NT2/D1 (cell line): ENCODE results near the gene CRAMP1.

ENCODE experiments used
- DNase-seq: peaks from one replicate; pipeline ENCODE4 v3.0.0-alpha.2; 2011; ENCODE audit warnings: low read depth, low spot score
- H3K27me3 ChIP-seq: 2 replicates; pipeline ENCODE4 v1.6.0; 2011; ENCODE audit warnings: mild to moderate bottlenecking; ENCODE audit not compliant: insufficient read length, insufficient read depth
- H3K36me3 ChIP-seq: 2 replicates; pipeline ENCODE4 v1.6.1; 2011; ENCODE audit warnings: mild to moderate bottlenecking, low read length, mixed read lengths; ENCODE audit not compliant: insufficient read depth, insufficient read length
- H3K4me1 ChIP-seq: 2 replicates; pipeline ENCODE4 v1.5.1; 2011; ENCODE audit not compliant: insufficient read depth, insufficient read length
- H3K4me3 ChIP-seq: 2 replicates; pipeline ENCODE4 v1.5.1; 2011; ENCODE audit warnings: low read depth; ENCODE audit not compliant: insufficient read length
- H3K9ac ChIP-seq: 2 replicates; pipeline ENCODE4 v1.6.0; 2011; ENCODE audit warnings: low read depth; ENCODE audit not compliant: insufficient read length
- H3K9me3 ChIP-seq: 2 replicates; pipeline ENCODE4 v1.5.1; 2011; ENCODE audit warnings: mild to moderate bottlenecking, low read length; ENCODE audit not compliant: insufficient read depth
- SUZ12 ChIP-seq: IDR thresholded peaks from 2 replicates; pipeline ENCODE4 v1.6.1; 2011; ENCODE audit not compliant: insufficient read length, insufficient read depth; ENCODE audit errors: extremely low read depth
- YY1 ChIP-seq: IDR thresholded peaks from 2 replicates; pipeline ENCODE4 v1.6.1; 2011; ENCODE audit not compliant: insufficient read length, insufficient read depth
- ZNF274 ChIP-seq: IDR thresholded peaks from 2 replicates; pipeline ENCODE4 v1.6.1; 2011; ENCODE audit warnings: mild to moderate bottlenecking, low read depth, low read length

CRAMP1 gene

DNA sequence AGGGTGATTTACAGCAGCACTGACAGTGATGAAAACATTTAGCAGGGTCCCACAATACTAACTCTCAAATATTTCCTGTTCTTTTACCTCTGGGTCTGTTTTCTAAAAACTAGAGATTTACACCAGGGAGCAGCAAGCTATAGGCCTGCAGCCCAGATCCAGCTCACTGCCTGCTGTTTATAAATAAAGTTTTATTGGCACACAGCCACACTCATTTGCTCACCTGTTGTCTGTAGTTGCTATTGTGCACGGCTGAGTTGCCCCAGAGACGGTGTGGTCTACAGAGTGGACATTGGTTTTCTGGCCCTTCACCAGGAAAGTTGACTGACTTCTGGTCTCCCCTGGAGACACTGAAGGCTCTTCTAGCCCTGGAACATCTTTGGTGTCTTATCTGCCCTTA, 49.7 kb downstream of the CRAMP1 start:
- H3K4me3 ChIP-seq, result no peak overlapping the region
- TF ChIP-seq ZNF274 (no peak), YY1 (no peak), SUZ12 (no peak)
- H3K9ac ChIP-seq, result no peak overlapping the region
- peaks cover 87% of the 10 kb centered on the region for H3K36me3 ChIP-seq
- no peak for DNase-seq
- no peaks in the 10 kb centered on the region for H3K9me3 ChIP-seq
- no peaks in the 10 kb centered on the region for H3K4me1 ChIP-seq
- H3K27me3 ChIP-seq, result no peaks in the 10 kb centered on the region

DNA sequence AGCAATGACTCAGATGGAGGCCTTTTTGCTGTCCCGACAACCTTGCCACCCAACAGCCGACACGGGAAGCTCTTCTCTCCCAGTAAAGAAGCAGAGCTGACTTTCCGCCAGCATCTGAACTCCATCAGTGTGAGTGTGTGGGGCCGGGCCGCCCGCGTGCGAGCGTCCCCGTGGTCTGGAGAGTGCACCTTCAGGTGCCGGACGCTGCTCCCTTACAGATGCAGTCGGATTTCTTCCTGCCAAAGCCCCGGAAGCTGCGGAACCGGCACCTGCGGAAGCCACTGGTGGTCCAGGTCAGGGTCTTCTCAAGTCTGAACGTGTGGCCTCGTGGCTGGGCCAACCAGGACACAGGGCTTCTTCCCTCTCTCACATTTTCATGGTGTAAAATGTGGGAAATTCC, 50.4 kb downstream of the CRAMP1 start:
- no peaks in the 10 kb centered on the region for H3K27me3 ChIP-seq
- no peaks in the 10 kb centered on the region for H3K9me3 ChIP-seq
- no peak for DNase-seq
- H3K4me1 ChIP-seq, result no peaks in the 10 kb centered on the region
- no peak overlapping the region for H3K9ac ChIP-seq
- TF ChIP-seq YY1, result no peak
- TF ChIP-seq SUZ12, result no peak
- TF ChIP-seq ZNF274, result no peak
- no peak overlapping the region for H3K4me3 ChIP-seq
- peaks cover 87% of the 10 kb centered on the region for H3K36me3 ChIP-seq

DNA sequence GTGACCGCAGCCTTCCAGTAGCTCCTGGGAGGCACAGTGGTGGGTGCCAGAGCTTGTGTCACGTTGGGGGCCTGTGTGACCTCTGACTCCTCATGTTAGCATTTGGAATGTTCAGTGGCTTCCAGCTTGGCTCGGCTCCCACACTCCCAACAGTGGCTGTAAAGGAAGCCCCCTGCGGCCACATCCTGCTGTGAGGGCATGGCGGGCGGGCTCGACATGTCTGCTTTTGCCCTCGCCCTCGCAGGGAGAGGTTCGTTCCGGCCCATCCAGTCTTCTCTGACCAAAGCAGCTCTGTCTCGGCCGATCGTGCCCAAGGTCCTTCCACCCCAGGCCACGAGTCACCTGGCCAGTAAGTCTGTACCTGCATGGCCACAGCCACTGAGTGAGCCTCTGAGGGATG, 53.7 kb downstream of the CRAMP1 start:
- peaks cover 90% of the 10 kb centered on the region for H3K36me3 ChIP-seq

DNA sequence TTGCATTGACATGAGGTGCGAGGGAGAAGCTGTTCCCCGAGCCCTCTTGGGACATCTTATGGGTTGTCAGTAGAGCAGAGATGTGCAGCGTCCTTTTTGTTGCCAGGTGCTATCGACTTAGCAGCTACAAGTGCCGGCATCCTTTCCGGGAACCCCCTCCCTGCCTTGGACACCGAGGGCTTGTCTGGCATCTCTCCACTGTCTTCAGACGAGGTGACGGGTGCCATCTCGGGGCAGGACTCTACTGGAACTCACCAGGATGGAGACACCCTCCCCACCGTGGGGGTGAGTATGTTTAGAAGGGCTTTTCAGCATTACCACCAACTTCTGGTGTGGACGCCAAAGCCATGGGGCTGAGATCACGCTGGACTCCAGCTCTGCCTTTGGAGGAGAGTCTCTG, 54.2 kb downstream of the CRAMP1 start:
- Histone ChIP-seq H3K4me1 (no peaks in the 10 kb centered on the region), H3K27me3 (no peaks in the 10 kb centered on the region), H3K36me3 (peaks cover 93% of the 10 kb centered on the region), H3K9me3 (no peaks in the 10 kb centered on the region), H3K9ac (no peak overlapping the region), H3K4me3 (no peak overlapping the region)
- TF ChIP-seq SUZ12, result no peak
- no peak for TF ChIP-seq ZNF274
- no peak for TF ChIP-seq YY1
- no peak for DNase-seq

More for the DNA sequence above, 53.7 kb downstream of the CRAMP1 start:
- Histone ChIP-seq H3K9ac (no peak overlapping the region), H3K27me3 (no peaks in the 10 kb centered on the region), H3K9me3 (no peaks in the 10 kb centered on the region), H3K4me3 (no peak overlapping the region), H3K4me1 (no peaks in the 10 kb centered on the region)
- no peak for DNase-seq
- TF ChIP-seq SUZ12 (no peak), YY1 (no peak), ZNF274 (no peak)

DNA sequence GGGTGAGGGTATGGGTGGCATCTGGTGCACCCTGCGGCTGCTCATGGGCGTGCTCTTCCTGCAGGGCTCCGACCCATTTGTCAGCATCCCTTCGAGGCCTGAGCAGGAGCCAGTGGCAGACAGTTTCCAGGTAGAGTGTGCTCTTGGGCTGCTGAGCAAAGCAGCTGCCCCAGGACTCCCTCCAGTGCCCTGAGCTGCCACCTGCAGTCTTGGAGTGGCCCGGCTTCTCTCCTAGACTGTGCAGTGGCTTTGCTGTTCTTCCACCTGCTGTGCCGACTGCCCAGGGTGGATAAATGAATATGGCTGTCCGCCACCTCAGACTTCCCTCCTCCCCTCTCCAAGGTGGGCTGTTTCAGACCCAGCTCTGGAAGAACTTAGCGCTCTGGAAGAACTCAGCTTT, 55.1 kb downstream of the CRAMP1 start:
- H3K4me1 ChIP-seq, result no peaks in the 10 kb centered on the region
- H3K9me3 ChIP-seq, result no peaks in the 10 kb centered on the region
- H3K4me3 ChIP-seq, result no peak overlapping the region
- TF ChIP-seq SUZ12 (no peak), YY1 (no peak), ZNF274 (no peak)
- peaks cover 95% of the 10 kb centered on the region for H3K36me3 ChIP-seq
- H3K27me3 ChIP-seq, result no peaks in the 10 kb centered on the region
- DNase-seq, result no peak
- H3K9ac ChIP-seq, result no peak overlapping the region

DNA sequence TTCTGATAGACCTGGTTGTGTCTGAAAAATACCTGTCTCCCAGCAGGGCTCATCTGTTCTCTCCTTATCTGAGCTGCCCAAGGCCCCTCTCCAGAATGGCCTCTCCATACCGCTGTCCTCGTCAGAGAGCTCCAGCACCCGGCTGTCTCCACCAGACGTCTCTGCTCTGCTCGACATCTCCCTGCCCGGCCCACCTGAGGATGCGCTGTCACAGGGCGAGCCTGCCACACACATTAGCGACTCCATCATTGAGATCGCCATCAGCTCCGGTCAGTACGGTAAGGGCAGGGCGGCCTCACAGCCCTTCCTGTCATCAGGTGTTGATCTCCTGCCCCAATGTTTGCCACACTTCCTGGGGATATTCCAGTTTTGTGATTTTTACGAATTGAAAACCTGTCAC, 55.8 kb downstream of the CRAMP1 start:
- peaks cover 95% of the 10 kb centered on the region for H3K36me3 ChIP-seq
- DNase-seq, result no peak
- no peaks in the 10 kb centered on the region for H3K27me3 ChIP-seq
- no peaks in the 10 kb centered on the region for H3K4me1 ChIP-seq
- no peak overlapping the region for H3K9ac ChIP-seq
- H3K9me3 ChIP-seq, result no peaks in the 10 kb centered on the region
- TF ChIP-seq YY1 (no peak), SUZ12 (no peak), ZNF274 (no peak)
- H3K4me3 ChIP-seq, result no peak overlapping the region

DNA sequence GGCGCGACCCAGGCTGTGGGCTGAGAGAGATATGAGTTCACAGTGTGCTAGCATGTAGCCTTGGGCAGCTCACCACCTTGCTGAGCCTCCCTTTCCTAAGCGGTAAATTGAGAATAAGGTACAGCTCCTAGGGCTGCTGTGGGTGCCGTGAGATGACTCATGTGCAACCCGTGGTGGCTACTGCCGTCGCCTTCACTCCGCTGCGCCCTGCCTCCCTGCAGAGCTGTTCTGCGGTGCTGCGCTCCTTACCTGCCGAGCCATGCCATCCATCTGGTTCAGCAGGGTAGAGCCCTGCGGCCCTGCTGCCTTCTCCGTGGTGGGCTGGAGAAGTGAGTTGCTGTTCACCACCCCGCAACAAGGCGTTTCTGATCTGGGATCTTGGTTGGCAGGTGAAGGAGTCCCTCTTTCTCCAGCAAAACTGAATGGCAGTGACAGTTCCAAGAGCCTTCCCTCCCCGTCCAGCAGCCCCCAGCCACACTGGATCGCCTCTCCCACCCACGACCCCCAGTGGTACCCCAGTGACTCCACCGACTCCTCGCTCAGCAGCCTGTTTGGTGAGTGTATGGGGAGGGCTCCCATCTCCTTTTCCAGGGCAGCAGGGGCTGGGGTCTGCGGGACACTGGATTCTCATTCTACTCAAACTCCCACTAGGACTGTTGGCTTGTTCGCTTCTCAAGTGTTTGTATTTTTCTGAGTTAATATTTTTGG, 56.6 kb downstream of the CRAMP1 start:
- no peak overlapping the region for H3K9ac ChIP-seq
- DNase-seq, result no peak
- no peaks in the 10 kb centered on the region for H3K27me3 ChIP-seq
- peaks cover 95% of the 10 kb centered on the region for H3K36me3 ChIP-seq
- TF ChIP-seq SUZ12 (no peak), ZNF274 (no peak), YY1 (no peak)
- H3K4me1 ChIP-seq, result no peaks in the 10 kb centered on the region
- no peak overlapping the region for H3K4me3 ChIP-seq
- H3K9me3 ChIP-seq, result no peaks in the 10 kb centered on the region
